HEK293 (cell line): ENCODE data around the gene BCLAF1.

Source experiments
- CTCF ChIA-PET: fragments of 350-600 bp; formaldehyde crosslinking; extraction: SDS; loops from one replicate; lab custom pipeline; 2021; ENCODE audit warnings: antibody characterized with exemption; lab: Yijun Ruan, JAX
- POLR2A ChIA-PET: fragments of 300-600 bp; formaldehyde crosslinking; extraction: SDS; loops from one replicate; lab custom pipeline; 2020; ENCODE audit warnings: antibody characterized with exemption, inconsistent platforms; lab: Yijun Ruan, JAX
- H3K27ac ChIP-seq: fragments of 200-500 bp; sonication (Bioruptor generic); 2 replicates; pipeline ENCODE4 v1.5.1; 2014; ENCODE audit warnings: low read depth, low read length, control low read depth, inconsistent platforms; ENCODE audit errors: extremely low read depth
- H3K36me3 ChIP-seq, 2 experiments: fragments of 200-500 bp in 1 of 2; sonication (Bioruptor generic) in 1 of 2; 1 replicate in 1 of 2; 2 replicates in 1 of 2; pipeline ENCODE4 v1.5.1; 2014 to 2017; ENCODE audit warnings: inconsistent platforms in 2 of 2, low read length in 2 of 2; ENCODE audit not compliant: control insufficient read depth in 2 of 2, insufficient read depth in 1 of 2
- H3K4me1 ChIP-seq: fragments of 200-500 bp; sonication (Bioruptor generic); 2 replicates; pipeline ENCODE4 v1.5.1; 2014; ENCODE audit warnings: mild to moderate bottlenecking, low read length, inconsistent platforms; ENCODE audit not compliant: control insufficient read depth, insufficient read depth
- H3K4me3 ChIP-seq: 2 replicates; pipeline ENCODE4 v1.5.1; 2011; ENCODE audit warnings: low read depth, mild to moderate bottlenecking, control low read depth, low read length, moderate library complexity
- H3K9me3 ChIP-seq: fragments of 200-500 bp; sonication (Bioruptor generic); 2 replicates; pipeline ENCODE4 v1.5.1; 2014; ENCODE audit warnings: low read depth, low read length, inconsistent platforms; ENCODE audit not compliant: control insufficient read depth, insufficient read depth
- ATF2 ChIP-seq: fragments of 450-650 bp; formaldehyde crosslinking; IDR thresholded peaks from 2 replicates; pipeline ENCODE4 v1.5.1; 2016; ENCODE audit warnings: missing biosample characterization, missing genetic modification characterization, low read depth
- GLI2 ChIP-seq: fragments of 450-650 bp; formaldehyde crosslinking; IDR thresholded peaks from 2 replicates; pipeline ENCODE4; 2017; ENCODE audit warnings: missing biosample characterization, missing genetic modification characterization, low read depth, borderline replicate concordance
- INSM2 ChIP-seq: fragments of 450-650 bp; formaldehyde crosslinking; IDR thresholded peaks from 2 replicates; pipeline ENCODE4 v1.5.1; 2016; ENCODE audit warnings: missing biosample characterization, missing genetic modification characterization
- KLF17 ChIP-seq: fragments of 450-650 bp; formaldehyde crosslinking; IDR thresholded peaks from 2 replicates; pipeline ENCODE4 v1.5.1; 2016; ENCODE audit warnings: missing biosample characterization, missing genetic modification characterization
- KLF8 ChIP-seq: fragments of 450-650 bp; formaldehyde crosslinking; IDR thresholded peaks from 2 replicates; pipeline ENCODE4 v1.5.1; 2016; ENCODE audit warnings: missing biosample characterization, missing genetic modification characterization
- SCRT2 ChIP-seq: fragments of 450-650 bp; formaldehyde crosslinking; IDR thresholded peaks from 2 replicates; pipeline ENCODE4 v1.5.1; 2016; ENCODE audit warnings: missing biosample characterization, missing genetic modification characterization
- SP7 ChIP-seq: fragments of 450-650 bp; formaldehyde crosslinking; IDR thresholded peaks from 2 replicates; pipeline ENCODE4 v1.5.1; 2016; ENCODE audit warnings: missing biosample characterization, missing genetic modification characterization
- ZBTB17 ChIP-seq: fragments of 450-650 bp; formaldehyde crosslinking; IDR thresholded peaks from 2 replicates; pipeline ENCODE4 v1.5.1; 2016; ENCODE audit warnings: missing biosample characterization, missing genetic modification characterization
- ZEB2 ChIP-seq: fragments of 450-650 bp; formaldehyde crosslinking; IDR thresholded peaks from 2 replicates; pipeline ENCODE4 v1.5.1; 2016; ENCODE audit warnings: missing biosample characterization, missing genetic modification characterization
- ZFP37 ChIP-seq: fragments of 450-650 bp; formaldehyde crosslinking; IDR thresholded peaks from 2 replicates; pipeline ENCODE4 v1.5.1; 2016; ENCODE audit warnings: missing biosample characterization, missing genetic modification characterization
- ZNF169 ChIP-seq: fragments of 450-650 bp; formaldehyde crosslinking; IDR thresholded peaks from 2 replicates; pipeline ENCODE4 v1.5.1; 2016; ENCODE audit warnings: missing biosample characterization, missing genetic modification characterization
- ZNF2 ChIP-seq: fragments of 450-650 bp; formaldehyde crosslinking; IDR thresholded peaks from 2 replicates; pipeline ENCODE4 v1.5.1; 2016; ENCODE audit warnings: missing biosample characterization, missing genetic modification characterization
- ZNF214 ChIP-seq: fragments of 450-650 bp; formaldehyde crosslinking; IDR thresholded peaks from 2 replicates; pipeline ENCODE4 v1.5.1; 2017; ENCODE audit warnings: missing biosample characterization, mild to moderate bottlenecking, missing genetic modification characterization, borderline replicate concordance
- ZNF274 ChIP-seq, 2 experiments: fragments of 200-500 bp in 1 of 2; fragments of 450-650 bp in 1 of 2; sonication (Bioruptor generic) in 1 of 2; formaldehyde crosslinking in 1 of 2; IDR thresholded peaks; 2 replicates each; pipeline versions ENCODE4 v1.5.1 to v1.6.1; 2014 to 2016; ENCODE audit warnings: borderline replicate concordance in 1 of 2, inconsistent platforms in 1 of 2, low read length in 1 of 2, missing biosample characterization in 1 of 2, missing genetic modification characterization in 1 of 2
- ZNF324 ChIP-seq: fragments of 450-650 bp; formaldehyde crosslinking; IDR thresholded peaks from 2 replicates; pipeline ENCODE4 v1.5.1; 2016; ENCODE audit warnings: missing biosample characterization, missing genetic modification characterization
- ZNF366 ChIP-seq: fragments of 450-650 bp; formaldehyde crosslinking; conservative IDR thresholded peaks from 2 replicates; pipeline ENCODE4 v1.5.1; 2016; ENCODE audit warnings: missing biosample characterization, missing genetic modification characterization
- ZNF426 ChIP-seq: fragments of 450-650 bp; formaldehyde crosslinking; IDR thresholded peaks from 2 replicates; pipeline ENCODE4 v1.5.1; 2017; ENCODE audit warnings: missing biosample characterization, missing genetic modification characterization, mild to moderate bottlenecking, inconsistent platforms, moderate library complexity
- ZNF548 ChIP-seq: fragments of 450-650 bp; formaldehyde crosslinking; IDR thresholded peaks from 2 replicates; pipeline ENCODE4 v1.5.1; 2016; ENCODE audit warnings: missing biosample characterization, missing genetic modification characterization
- ZNF558 ChIP-seq: fragments of 450-650 bp; formaldehyde crosslinking; IDR thresholded peaks from 2 replicates; pipeline ENCODE4 v1.5.1; 2016; ENCODE audit warnings: missing biosample characterization, missing genetic modification characterization
- ZNF560 ChIP-seq: fragments of 450-650 bp; formaldehyde crosslinking; IDR thresholded peaks from 2 replicates; pipeline ENCODE4 v1.5.1; 2017; ENCODE audit warnings: missing biosample characterization, missing genetic modification characterization, borderline replicate concordance
- ZNF692 ChIP-seq: fragments of 450-650 bp; formaldehyde crosslinking; IDR thresholded peaks from 2 replicates; pipeline ENCODE4 v1.5.1; 2016; ENCODE audit warnings: missing biosample characterization, missing genetic modification characterization
- ZNF768 ChIP-seq: fragments of 450-650 bp; formaldehyde crosslinking; IDR thresholded peaks from 2 replicates; pipeline ENCODE4 v1.5.1; 2018; ENCODE audit warnings: missing biosample characterization, mild to moderate bottlenecking, missing genetic modification characterization
- ZSCAN4 ChIP-seq: fragments of 450-650 bp; formaldehyde crosslinking; IDR thresholded peaks from 2 replicates; pipeline ENCODE4 v1.5.1; 2017; ENCODE audit warnings: missing biosample characterization, missing genetic modification characterization

Gene BCLAF1

GRCh38 chr6:136326038-136326553 is 36.5 kb upstream of the BCLAF1 start (continued):
- TF ChIP-seq KLF8 (tag by site-specific recombination) (peak; percentile 63), ZBTB17 (tag by site-specific recombination) (peak; percentile 66), SCRT2 (tag by site-specific recombination) (peak; percentile 68), SP7 (tag by site-specific recombination) (peak; percentile 83), INSM2 (tag by site-specific recombination) (peak; percentile 71), ZNF426 (tag by site-specific recombination) (no peak), ZNF366 (peak; percentile 79), ZEB2 (tag by site-specific recombination) (peak; percentile 78), ZSCAN4 (tag by site-specific recombination) (peak; percentile 24; the same call in 1 of the 2 replicates), ZNF2 (0 out of 2 replicates have a peak, but pooled peaks have one; percentile 47)

GRCh38 chr6:136324686-136325380 is 35.2 kb upstream of the BCLAF1 start:
- Histone ChIP-seq H3K4me1 (0 out of 2 replicates have a peak, but pooled peaks cover 3% of the 10 kb centered on the region), H3K27ac (no peak overlapping the region), H3K36me3 (no peaks in the 10 kb centered on the region), H3K4me3 (no peak overlapping the region), H3K9me3 (no peaks in the 10 kb centered on the region)
- ChIA-PET POLR2A (no interaction called here), CTCF (interaction anchor here (0.7 to 4.1 kb wide), 3 partner anchors 8 to 363 kb away, joined by 3 to 19 read pairs (median 4); no protein-coding TSS in a partner anchor)
- TF ChIP-seq ZNF692 (tag by site-specific recombination) = no peak
- no peak for TF ChIP-seq ZNF560

GRCh38 chr6:136323431-136324112 is 33.9 kb upstream of the BCLAF1 start:
- Histone ChIP-seq H3K9me3 (no peaks in the 10 kb centered on the region), H3K36me3 (no peaks in the 10 kb centered on the region), H3K4me1 (0 out of 2 replicates have a peak, but pooled peaks cover 3% of the 10 kb centered on the region), H3K4me3 (no peak overlapping the region), H3K27ac (no peak overlapping the region)
- POLR2A ChIA-PET = no interaction called here
- CTCF ChIA-PET = interaction anchor here (0.5 to 1.1 kb wide), 2 partner anchors 97 to 321 kb away, joined by 3 read pairs; no protein-coding TSS in a partner anchor
- TF ChIP-seq ZSCAN4 (tag by site-specific recombination) (no peak), ZFP37 (tag by site-specific recombination) (no peak), ZNF169 (tag by site-specific recombination) (no peak), ZNF274 (IDR thresholded peaks at IDR 0.05; ENCODE audit: low read length) (no peak), ZNF274 (tag by site-specific recombination; IDR thresholded peaks at IDR 0.05; ENCODE audit: borderline replicate concordance) (no peak), GLI2 (tag by site-specific recombination) (no peak), ZNF558 (tag by site-specific recombination) (no peak), ZNF548 (tag by site-specific recombination) (no peak), KLF8 (tag by site-specific recombination) (no peak), KLF17 (tag by site-specific recombination) (no peak), ZNF214 (tag by site-specific recombination) (no peak), ZNF324 (no peak), ATF2 (tag by site-specific recombination) (no peak), ZNF768 (tag by site-specific recombination) (no peak)
